Medulla oblongata (tissue), 1 donor: ENCODE data around the gene TBC1D3K.
"Not testable (repeated sequence)": the region's sequence is repeated elsewhere in the genome, so short reads cannot be mapped to it uniquely, and the experiment has no call there.

Experiments used
- DNase-seq: peaks from one replicate; pipeline ENCODE4 v3.0.0-alpha.2; 2015; ENCODE audit errors: extremely low spot score

TBC1D3K gene

DNA sequence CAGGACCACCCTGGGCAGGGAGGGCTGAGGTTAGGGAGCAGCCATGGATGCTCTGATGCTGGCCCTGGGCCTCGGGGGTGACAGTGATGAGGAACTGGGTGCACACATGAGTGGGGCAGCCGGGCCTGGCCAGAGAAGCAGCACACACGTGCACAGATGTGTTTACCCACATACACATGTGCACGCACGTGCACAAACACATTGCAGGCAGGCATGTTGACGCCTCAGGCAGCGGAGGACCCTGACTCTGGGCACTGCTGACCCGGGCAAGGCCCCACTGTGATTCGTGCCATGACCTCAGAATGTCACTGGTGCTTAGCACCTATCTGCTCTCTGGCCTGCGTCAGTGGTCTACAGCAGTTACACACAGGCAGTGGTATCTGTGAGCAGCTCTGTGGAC, at the start of gene TBC1D3K:
Gene TBC1D3K (plus strand): TSS at position 301 of the 400 bp plus-strand sequence. CDS start 1,585 bp downstream, outside the sequence.
- DNase-seq: not testable (repeated sequence)

GRCh38 chr17:37884516-37884915, 39.7 kb upstream of the TBC1D3K start:
- no peak for DNase-seq

DNA sequence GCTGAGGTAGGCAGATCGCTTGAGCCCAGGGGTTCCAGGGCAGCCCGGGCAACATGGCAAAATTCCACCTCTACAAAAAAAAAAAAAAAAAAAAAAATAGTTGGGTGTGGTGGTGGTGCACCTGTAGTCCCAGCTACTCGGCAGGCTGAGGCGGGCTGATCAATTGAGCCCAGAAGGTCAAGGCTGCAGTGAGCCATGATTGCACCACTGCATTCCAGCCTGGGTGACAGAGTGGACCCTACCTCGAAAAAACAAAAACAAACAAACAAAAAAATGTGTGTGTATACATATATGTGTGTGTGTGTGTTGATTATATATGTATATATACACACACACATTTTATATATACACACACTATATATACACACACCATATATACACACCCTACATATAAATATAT, 39.1 kb upstream of the TBC1D3K start:
- no peak for DNase-seq

GRCh38 chr17:37888881-37889280, 35.3 kb upstream of the TBC1D3K start:
- DNase-seq: no peak

- not testable (repeated sequence) for DNase-seq
Observed at GRCh38 chr17:37896961-37897360, 27.3 kb upstream of the TBC1D3K start.
